ENCODE results near the gene SGPL1. TPM values are rescaled to one million over a fixed set of nuclear protein-coding genes. Genes with fewer than 3 reads are reported as not detected.

Gene SGPL1
- total RNA-seq, 1 donor from 2014 or later = 8.2 TPM

GRCh38 chr10:70840836-70841235 is 25.1 kb downstream of the SGPL1 start:
- no peak overlapping the region for H3K4me3 ChIP-seq
- peaks cover 31% of the 10 kb centered on the region for H3K36me3 ChIP-seq
- H3K9me3 ChIP-seq (replicated peaks) = peaks cover 6% of the 10 kb centered on the region
- intact Hi-C loops (cut with micrococcal nuclease) = no loop called here
- no peak for DNase-seq
- no peak overlapping the region for H3K27ac ChIP-seq (replicated peaks)
- no peak for TF ChIP-seq CTCF (IDR thresholded peaks at IDR 0.05; ENCODE audit: borderline replicate concordance)
- no peaks in the 10 kb centered on the region for H3K27me3 ChIP-seq (ENCODE audit: low read depth)
- peaks cover 13% of the 10 kb centered on the region for H3K4me1 ChIP-seq

- no peaks in the 10 kb centered on the region for H3K27me3 ChIP-seq (ENCODE audit: low read depth)
- DNase-seq = no peak
- H3K4me1 ChIP-seq = peaks cover 24% of the 10 kb centered on the region
- no peak for TF ChIP-seq CTCF (IDR thresholded peaks at IDR 0.05; ENCODE audit: borderline replicate concordance)
- no peak overlapping the region for H3K27ac ChIP-seq (replicated peaks)
- peaks cover 27% of the 10 kb centered on the region for H3K36me3 ChIP-seq
- intact Hi-C loops (cut with micrococcal nuclease) = no loop called here
- H3K9me3 ChIP-seq (replicated peaks) = no peaks in the 10 kb centered on the region
- no peak overlapping the region for H3K4me3 ChIP-seq
Observed at GRCh38 chr10:70843333-70843732, 27.6 kb downstream of the SGPL1 start.

GRCh38 chr10:70843776-70844489 is 28.2 kb downstream of the SGPL1 start:
- no peak for DNase-seq
- intact Hi-C loops (cut with micrococcal nuclease) = no loop called here
- TF ChIP-seq CTCF (IDR thresholded peaks at IDR 0.05; ENCODE audit: borderline replicate concordance) = no peak
- H3K36me3 ChIP-seq = peaks cover 27% of the 10 kb centered on the region
- no peaks in the 10 kb centered on the region for H3K27me3 ChIP-seq (ENCODE audit: low read depth)
- H3K27ac ChIP-seq (replicated peaks) = no peak overlapping the region
- H3K4me1 ChIP-seq = peaks cover 24% of the 10 kb centered on the region
- H3K4me3 ChIP-seq = no peak overlapping the region
- no peaks in the 10 kb centered on the region for H3K9me3 ChIP-seq (replicated peaks)

- Histone ChIP-seq H3K27me3 (ENCODE audit: low read depth) (no peaks in the 10 kb centered on the region), H3K4me1 (peaks cover 24% of the 10 kb centered on the region), H3K36me3 (peaks cover 18% of the 10 kb centered on the region), H3K4me3 (no peak overlapping the region), H3K9me3 (replicated peaks) (no peaks in the 10 kb centered on the region), H3K27ac (replicated peaks) (no peak overlapping the region)
- intact Hi-C loops (cut with micrococcal nuclease) = no loop called here
- no peak for DNase-seq
- TF ChIP-seq CTCF (IDR thresholded peaks at IDR 0.05; ENCODE audit: borderline replicate concordance) = no peak
Observed at GRCh38 chr10:70845256-70845655, 29.5 kb downstream of the SGPL1 start.

GRCh38 chr10:70845816-70846215 is 30.1 kb downstream of the SGPL1 start:
- Histone ChIP-seq H3K9me3 (replicated peaks) (no peaks in the 10 kb centered on the region), H3K4me3 (no peak overlapping the region), H3K27me3 (ENCODE audit: low read depth) (no peaks in the 10 kb centered on the region), H3K27ac (replicated peaks) (no peak overlapping the region), H3K4me1 (peaks cover 24% of the 10 kb centered on the region), H3K36me3 (peaks cover 17% of the 10 kb centered on the region)
- no peak for TF ChIP-seq CTCF (IDR thresholded peaks at IDR 0.05; ENCODE audit: borderline replicate concordance)
- no peak for DNase-seq
- intact Hi-C loops (cut with micrococcal nuclease) = no loop called here
